C4-2B (cell line): ENCODE measurements around the gene MPC1L.

Experiments used
- CTCF ChIP-seq: fragments of 450-650 bp; conservative IDR thresholded peaks from 2 replicates; pipeline ENCODE4 v1.5.1; 2017; ENCODE audit warnings: mild to moderate bottlenecking
- ZFX ChIP-seq: fragments of 450-650 bp; IDR thresholded peaks from 2 replicates; pipeline ENCODE4 v1.6.1; 2017

GRCh38 chrX:40651620-40652223, 28.5 kb downstream of the MPC1L start:
- TF ChIP-seq CTCF (peak; percentile 72), ZFX (no peak)
